ENCODE data around the gene ZSCAN10. TPM values are rescaled to one million over a fixed set of nuclear protein-coding genes. Genes with fewer than 3 reads are reported as not detected.
A peak's percentile ranks its signal among the peaks of the same experiment; 100 is the strongest.

ZSCAN10 gene
- total RNA-seq, 1 experiment from 2014 or later, result not detected

- DNase-seq (ENCODE audit: low read depth), result peak; percentile 99
Measured at GRCh38 chr16:3134338-3135125, 35.4 kb upstream of the ZSCAN10 start, which contains the start of gene ZNF213. Gene ZNF213, plus strand, starts transcription at chr16:3135029. Its CDS starts 2,252 bp downstream, at chr16:3137281.

DNA sequence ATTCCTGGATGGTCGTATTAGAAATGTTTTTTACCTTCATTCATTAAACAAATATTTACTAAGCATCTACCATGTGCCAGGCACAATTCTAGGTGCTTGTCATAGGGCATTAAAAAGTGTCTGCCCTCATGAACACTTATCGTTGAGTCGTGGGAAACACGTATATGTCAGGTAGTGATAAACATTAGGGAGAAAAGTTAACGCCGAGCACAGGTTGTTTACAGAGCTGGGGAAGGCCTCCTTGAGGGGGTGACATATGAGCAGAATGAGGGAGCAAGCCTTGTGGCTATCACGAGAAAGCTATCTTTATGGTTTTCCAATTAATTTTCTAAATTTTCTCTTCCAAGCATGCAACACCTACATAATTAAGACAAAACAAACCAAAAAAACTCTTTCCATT lies 34.8 kb upstream of the ZSCAN10 start:
- no peak for DNase-seq (ENCODE audit: low read depth)

GRCh38 chr16:3131755-3132377 lies 32.8 kb upstream of the ZSCAN10 start:
- DNase-seq (ENCODE audit: low read depth), result peak; percentile 52

DNA sequence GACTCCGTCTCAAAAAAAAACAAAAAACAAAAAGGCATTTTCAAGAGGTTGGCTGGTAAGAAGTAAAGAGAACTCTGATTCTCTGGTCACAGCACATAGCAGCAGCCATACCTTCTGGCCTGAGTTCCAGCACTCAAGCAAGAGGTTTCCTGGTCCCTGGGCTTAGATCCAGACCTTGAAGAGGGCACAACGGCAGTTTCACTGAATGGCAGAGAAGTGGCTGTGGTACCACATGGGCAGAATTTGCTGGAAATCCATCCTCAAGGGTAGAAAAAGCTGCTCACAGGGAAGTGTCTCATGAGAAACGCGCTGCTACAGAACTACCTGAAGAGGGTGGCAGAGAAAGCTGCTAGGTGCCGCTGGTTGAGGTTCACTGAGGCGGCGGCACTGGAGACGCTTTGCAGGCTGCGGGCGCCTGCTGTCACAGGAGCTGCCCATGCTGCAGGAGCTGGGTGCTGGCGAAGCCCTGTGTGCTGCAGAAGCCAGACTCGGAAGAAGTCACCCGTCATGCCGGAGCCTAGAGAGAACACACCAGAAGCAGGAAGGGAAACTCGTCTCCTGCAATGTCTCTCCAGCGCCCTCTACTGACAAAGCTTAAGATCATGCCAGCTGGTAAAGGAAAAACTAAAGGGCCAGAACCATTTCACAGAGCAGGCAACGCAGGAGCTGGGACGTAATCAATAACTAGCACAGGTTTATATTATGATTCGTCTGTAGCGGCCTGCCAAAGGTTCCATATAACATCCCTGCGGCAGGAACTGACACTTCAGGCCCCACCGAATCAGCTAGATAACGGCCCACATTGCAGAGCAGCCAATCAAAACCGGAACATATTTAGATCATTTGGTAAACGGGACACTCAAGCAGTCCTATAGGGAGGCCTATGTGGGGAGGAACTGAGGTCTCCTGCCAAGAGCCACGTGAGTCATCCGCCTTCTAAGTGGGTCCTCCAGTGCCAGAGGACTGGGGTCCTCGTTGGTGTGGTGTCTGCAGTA lies 30.3 kb upstream of the ZSCAN10 start:
- DNase-seq (ENCODE audit: low read depth), result peak; percentile 77

DNA sequence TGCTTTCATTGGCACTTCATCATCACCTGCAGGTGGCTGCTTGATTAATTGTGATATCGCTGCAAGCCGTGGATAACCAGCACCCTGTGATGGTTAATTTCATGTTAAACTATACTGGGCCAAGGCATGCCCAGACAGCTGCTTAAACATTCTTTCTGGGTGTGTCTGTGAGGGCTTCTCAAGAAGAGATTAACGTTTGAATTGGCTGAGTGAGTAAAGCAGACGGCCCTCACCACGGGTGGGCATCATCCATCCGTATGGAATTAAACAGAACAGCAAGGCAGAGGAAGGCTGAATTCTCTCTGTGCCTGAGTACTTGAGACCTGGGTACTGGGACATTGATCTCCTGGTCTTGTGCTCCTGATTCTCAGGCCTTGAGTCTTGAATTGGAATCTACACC lies 28.7 kb upstream of the ZSCAN10 start:
- DNase-seq (ENCODE audit: low read depth), result no peak

DNA sequence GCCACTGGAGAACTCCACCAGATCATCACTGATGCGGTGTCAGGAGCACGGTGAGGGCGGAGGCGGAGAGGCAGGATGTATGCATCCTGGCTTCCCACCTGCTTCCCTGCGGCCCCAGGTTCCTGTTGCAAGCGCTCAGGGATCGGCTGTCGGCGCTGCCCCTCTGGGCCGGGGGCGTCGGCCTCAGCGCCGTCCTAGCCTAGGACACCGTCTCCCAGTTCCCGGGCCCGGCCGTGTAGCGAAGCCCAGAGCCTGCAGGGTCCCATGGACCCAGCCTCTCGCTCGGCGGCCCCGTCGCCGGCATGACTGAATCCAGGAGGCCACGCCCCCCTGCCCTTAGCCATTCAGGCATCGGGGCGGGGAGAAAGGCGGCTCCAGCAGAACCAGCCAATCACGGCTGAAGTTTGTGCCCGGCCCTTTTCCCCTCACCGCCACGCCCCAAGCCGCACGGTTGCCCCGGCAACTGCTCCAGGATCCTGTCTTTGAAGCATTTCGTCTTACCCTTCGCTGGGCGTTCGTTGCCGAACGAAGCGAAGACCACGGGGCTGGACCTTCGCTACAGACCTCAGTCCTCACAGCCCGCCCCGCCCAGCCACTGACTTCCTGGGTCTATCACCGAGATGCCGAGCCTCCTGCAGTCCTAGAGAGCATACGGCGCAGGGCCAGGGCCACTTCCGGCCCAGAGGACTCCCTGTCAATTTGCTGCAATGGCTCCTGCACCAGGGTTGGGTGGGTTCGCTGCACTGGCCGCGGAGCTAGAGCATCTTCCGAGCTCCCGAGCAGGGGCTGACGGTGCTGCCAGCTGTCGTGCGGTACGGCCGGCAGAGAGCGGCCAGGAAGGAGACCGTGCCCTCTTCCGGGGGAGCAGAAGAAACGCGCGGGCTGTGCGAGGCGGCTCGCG lies 25.1 kb upstream of the ZSCAN10 start:
- DNase-seq (ENCODE audit: low read depth), result peak; percentile 95

DNA sequence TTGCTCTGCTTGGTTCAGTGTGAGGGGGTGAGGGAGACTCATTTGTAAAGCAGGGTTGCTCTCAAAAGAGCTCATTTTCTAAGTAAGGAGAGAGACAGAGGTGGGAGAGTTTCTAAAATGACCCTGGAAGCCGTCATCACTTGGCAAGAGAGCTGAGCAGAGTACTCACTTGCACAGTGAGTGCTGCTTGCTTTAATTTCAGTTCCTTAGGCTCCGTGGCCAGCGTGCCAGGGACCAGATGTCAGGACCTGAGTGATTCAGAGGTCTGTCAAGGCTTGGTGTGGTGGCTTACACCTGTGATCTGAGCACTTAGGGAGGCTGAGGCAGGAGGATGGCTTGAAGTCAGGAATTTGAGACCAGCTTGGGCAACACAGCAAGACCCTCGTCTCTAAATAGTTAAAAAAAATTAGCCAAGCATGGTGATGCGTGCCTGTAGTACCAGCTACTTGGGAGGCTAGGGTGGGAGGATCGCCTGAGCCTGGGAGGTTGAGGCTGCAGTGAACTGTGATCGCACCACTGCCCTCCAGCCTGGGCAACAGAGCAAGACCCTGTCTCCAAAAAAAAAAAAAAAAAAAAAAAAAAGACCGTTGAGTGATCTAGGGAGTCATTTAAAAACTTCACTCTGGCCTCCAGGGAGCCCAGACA lies 24.0 kb upstream of the ZSCAN10 start:
- DNase-seq (ENCODE audit: low read depth), result peak; percentile 13

DNA sequence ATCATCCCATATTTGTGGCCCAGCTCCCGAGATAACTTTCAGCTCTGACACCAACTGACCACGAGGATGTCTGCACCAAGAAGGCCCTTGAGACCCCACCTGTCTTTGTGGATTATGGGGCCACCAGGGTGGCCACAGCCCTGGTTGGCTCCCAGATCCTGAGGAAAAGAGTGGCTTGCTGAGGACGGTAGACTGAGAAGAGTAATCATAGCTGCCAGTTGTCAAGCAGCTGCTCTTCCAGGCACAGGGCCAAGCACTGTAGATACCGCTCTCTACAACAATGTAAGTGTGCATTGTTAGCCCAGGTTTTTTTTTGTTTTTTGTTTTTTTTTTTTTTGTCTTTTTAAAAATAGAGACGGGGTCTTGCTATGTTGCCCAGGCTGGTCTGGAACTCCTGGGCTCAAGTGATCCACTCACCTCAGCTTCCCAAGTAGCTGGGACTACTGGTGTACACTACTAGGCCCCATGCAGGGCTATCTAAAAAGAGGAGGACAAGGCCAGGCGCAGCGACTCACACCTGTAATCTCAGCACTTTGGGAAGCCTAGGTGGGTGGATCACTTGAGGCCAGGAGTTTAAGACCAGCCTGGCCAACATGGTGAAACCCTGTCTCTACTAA lies 22.9 kb upstream of the ZSCAN10 start:
- no peak for DNase-seq (ENCODE audit: low read depth)

GRCh38 chr16:3120435-3120834 lies 21.3 kb upstream of the ZSCAN10 start:
- DNase-seq (ENCODE audit: low read depth), result no peak

GRCh38 chr16:3119701-3120408 lies 20.8 kb upstream of the ZSCAN10 start:
- DNase-seq (ENCODE audit: low read depth), result no peak

- DNase-seq (ENCODE audit: low read depth), result no peak
Measured at GRCh38 chr16:3119286-3119685, 20.2 kb upstream of the ZSCAN10 start.

DNA sequence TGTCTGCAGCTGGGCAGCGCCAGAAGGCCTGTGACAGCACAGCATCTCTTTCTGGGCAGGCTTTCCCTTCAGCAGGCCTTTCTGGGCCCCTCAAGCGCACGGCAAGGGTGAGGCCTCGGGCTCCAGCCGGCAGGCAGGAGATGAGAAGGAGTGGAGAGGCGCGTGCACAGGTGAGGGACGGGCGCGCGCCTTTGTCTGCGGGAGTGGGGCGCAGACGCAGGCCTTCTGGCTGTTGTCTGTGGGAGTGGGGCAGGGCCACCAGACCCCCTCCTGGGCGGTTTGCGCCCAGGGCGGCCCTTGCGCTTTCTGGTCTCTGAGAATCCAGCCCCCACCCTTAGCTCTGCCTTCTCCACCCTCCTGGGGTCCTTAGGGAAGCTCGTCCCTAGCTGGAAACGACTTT lies 19.8 kb upstream of the ZSCAN10 start:
- DNase-seq (ENCODE audit: low read depth), result no peak

DNA sequence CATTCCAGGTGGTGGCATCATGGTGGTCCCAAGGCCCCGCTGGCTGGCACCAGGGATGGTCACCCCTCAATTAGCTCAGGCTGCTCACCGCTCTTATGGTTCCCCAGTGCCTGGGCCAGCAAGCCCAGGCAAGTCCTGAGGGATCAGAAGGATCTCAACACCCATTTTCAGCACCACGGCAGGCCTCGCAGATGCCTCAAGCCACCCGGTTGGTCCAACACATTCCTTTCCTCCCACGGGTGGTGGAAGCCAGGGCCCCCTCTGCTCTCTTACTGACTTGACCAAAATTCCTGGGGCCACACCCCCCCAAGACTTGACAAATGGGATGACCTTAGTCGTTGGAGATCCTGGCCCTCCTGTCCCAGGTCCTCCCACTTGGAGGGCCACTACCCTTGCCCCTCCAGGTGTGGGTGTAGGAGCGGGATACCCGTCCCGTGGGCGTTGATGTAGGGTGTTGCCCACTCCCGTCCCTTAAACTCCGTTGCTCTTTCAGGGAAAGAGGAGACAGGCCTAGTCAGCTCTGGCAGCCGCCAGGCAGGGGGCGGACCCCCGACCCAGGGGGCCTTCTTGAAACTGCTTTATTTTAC lies 19.2 kb upstream of the ZSCAN10 start:
- no peak for DNase-seq (ENCODE audit: low read depth)

DNA sequence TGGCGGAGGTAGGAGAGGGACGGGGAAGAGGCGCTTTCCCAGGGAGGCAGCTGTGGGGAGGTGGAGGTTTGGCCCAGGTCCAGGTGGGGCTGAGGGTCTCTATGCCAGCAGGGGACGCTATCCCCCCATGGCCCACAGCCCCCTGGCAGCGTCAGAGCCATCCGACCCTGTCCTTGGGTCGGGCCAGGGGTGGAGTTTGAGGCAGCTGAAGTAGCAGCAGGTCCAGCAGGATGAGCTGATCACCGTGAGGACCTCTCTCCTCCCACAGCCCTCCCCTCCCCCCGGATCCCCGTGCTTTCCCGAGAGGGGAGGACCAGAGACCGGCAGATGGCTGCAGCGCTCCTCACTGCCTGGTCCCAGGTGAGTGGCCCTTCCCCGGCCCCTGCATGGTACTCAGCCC lies 16.5 kb upstream of the ZSCAN10 start:
- no peak for DNase-seq (ENCODE audit: low read depth)

- DNase-seq (ENCODE audit: low read depth), result no peak
Measured at GRCh38 chr16:3115003-3115402, 15.9 kb upstream of the ZSCAN10 start.

- DNase-seq (ENCODE audit: low read depth), result peak; percentile 73
Measured at GRCh38 chr16:3113765-3114479, 14.8 kb upstream of the ZSCAN10 start.

DNA sequence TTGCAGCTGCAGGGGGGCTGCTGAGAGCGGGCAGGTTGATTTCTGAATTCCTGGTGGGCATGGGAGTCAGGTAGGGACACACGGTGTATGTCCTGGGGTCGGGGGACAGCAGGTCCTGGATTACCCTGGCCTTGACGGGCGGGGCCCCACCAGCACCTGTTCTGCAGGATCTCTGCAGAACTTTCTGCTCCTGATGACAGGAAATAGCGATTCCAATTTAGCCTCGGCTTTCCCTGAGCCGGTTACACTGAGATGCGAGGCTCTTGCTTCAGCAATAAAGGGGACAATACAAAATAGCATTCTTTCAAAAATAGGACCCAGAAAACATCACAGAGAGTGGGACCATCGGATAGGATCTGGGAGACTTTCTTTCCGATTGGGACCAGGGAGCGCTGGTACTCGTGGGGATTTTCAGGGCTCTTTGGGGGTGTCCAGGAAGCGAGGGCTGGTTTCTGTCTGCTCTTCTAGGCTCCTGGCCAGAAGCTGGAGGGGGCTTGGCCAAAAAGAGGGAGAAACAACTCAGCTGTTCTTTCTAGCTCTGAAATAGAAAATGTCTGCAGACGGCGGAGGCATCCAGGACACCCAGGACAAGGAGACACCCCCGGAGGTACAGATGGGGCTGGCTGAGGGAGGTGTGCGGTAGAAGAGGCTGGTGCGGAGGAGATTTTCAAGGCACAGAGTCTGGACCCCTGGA lies 13.9 kb upstream of the ZSCAN10 start:
- no peak for DNase-seq (ENCODE audit: low read depth)
